Measurements from ENCODE around the gene PARD3.
"Not testable (repeated sequence)": the region's sequence is repeated elsewhere in the genome, so short reads cannot be mapped to it uniquely, and the experiment has no call there.

Gene PARD3

GRCh38 chr10:34378297-34378696, 436.8 kb downstream of the PARD3 start:
- no peak for DNase-seq (ENCODE audit: low spot score)

GRCh38 chr10:34377833-34378232, 437.3 kb downstream of the PARD3 start:
- no peak for DNase-seq (ENCODE audit: low spot score)

- DNase-seq (ENCODE audit: low spot score) = no peak
These were observed 440.6 kb downstream of the PARD3 start for GRCh38 chr10:34374356-34375045.

GRCh38 chr10:34373211-34373610, 441.9 kb downstream of the PARD3 start:
- no peak for DNase-seq (ENCODE audit: low spot score)

GRCh38 chr10:34372509-34372908, 442.6 kb downstream of the PARD3 start:
- no peak for DNase-seq (ENCODE audit: low spot score)

- no peak for DNase-seq (ENCODE audit: low spot score)
These were observed 445.0 kb downstream of the PARD3 start for GRCh38 chr10:34370126-34370525.

- DNase-seq (ENCODE audit: low spot score) = no peak
These were observed 446.0 kb downstream of the PARD3 start for GRCh38 chr10:34369120-34369519.

GRCh38 chr10:34364253-34365037, 450.7 kb downstream of the PARD3 start:
- DNase-seq (ENCODE audit: low spot score) = no peak

- DNase-seq (ENCODE audit: low spot score) = no peak
These were observed 454.1 kb downstream of the PARD3 start for GRCh38 chr10:34360984-34361383.

GRCh38 chr10:34359435-34359813, 455.7 kb downstream of the PARD3 start:
- no peak for DNase-seq (ENCODE audit: low spot score)

- no peak for DNase-seq (ENCODE audit: low spot score)
These were observed 456.2 kb downstream of the PARD3 start for GRCh38 chr10:34358729-34359434.

GRCh38 chr10:34356463-34356862, 458.6 kb downstream of the PARD3 start:
- no peak for DNase-seq (ENCODE audit: low spot score)

GRCh38 chr10:34353530-34353929, 461.6 kb downstream of the PARD3 start:
- not testable (repeated sequence) for DNase-seq (ENCODE audit: low spot score)

GRCh38 chr10:34352599-34353204, 462.4 kb downstream of the PARD3 start:
- DNase-seq (ENCODE audit: low spot score) = not testable (repeated sequence)

GRCh38 chr10:34351161-34351560, 463.9 kb downstream of the PARD3 start:
- no peak for DNase-seq (ENCODE audit: low spot score)

GRCh38 chr10:34348917-34349485, 466.1 kb downstream of the PARD3 start:
- DNase-seq (ENCODE audit: low spot score) = no peak

- no peak for DNase-seq (ENCODE audit: low spot score)
These were observed 467.1 kb downstream of the PARD3 start for GRCh38 chr10:34348021-34348420.

- DNase-seq (ENCODE audit: low spot score) = no peak
These were observed 468.0 kb downstream of the PARD3 start for GRCh38 chr10:34347131-34347530.

- DNase-seq (ENCODE audit: low spot score) = no peak
These were observed 468.5 kb downstream of the PARD3 start for GRCh38 chr10:34346516-34347100.

- no peak for DNase-seq (ENCODE audit: low spot score)
These were observed 469.7 kb downstream of the PARD3 start for GRCh38 chr10:34345383-34345782.

- no peak for DNase-seq (ENCODE audit: low spot score)
These were observed 471.3 kb downstream of the PARD3 start for GRCh38 chr10:34343764-34344163.

GRCh38 chr10:34341473-34341872, 473.6 kb downstream of the PARD3 start:
- no peak for DNase-seq (ENCODE audit: low spot score)

Data from COLO829 (cell line).